Left lobe of liver (tissue), 2 donors: ENCODE results near the gene SH3TC1. TPM values are rescaled to one million over a fixed set of nuclear protein-coding genes. Genes with fewer than 3 reads are reported as not detected.

ENCODE experiments used
- ATAC-seq: fragments of 200-7000 bp; cut with Tn5 transposase; one replicate; pipeline ENCODE4 v1.9.1; 2020; ENCODE audit warnings: mild to moderate bottlenecking, moderate library complexity
- DNase-seq: peaks from one replicate; pipeline ENCODE4 v3.0.0-alpha.2; 2020; ENCODE audit warnings: low spot score
- total RNA-seq: library from RNA; stranded (reverse); gene quantifications from one replicate; pipeline ENCODE4 v1.2.1, GENCODE V29; 2021
- donor health status: DM: no; HTN: no; CAD: no; lungs with moderate emphysema.
- donor health status: DM: no; HTN: yes; CAD: no.

SH3TC1 gene
- total RNA-seq, 1 donor from 2014 or later: 33.3 TPM

DNA sequence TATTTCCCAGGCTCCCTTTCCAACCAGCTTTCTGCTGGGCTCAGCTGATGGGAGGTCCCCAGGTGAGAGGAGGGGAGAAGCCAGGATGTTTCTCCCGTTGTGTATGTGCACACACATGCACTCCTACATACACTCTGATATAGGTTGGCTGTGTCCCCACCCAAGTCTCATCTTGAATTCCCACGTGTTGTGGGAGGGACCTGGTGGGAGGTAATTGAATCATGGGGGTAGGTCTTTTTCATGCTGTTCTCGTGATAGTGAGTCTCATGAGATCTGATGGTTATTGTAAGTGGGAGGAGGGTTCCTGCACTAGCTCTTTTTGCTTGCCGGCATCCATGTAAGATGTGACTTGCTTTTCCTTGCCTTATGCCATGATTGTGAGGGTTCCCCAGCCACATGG, 58.8 kb downstream of the SH3TC1 start:
- no peak for DNase-seq
- no peak for ATAC-seq

- ATAC-seq (no peak), DNase-seq (no peak)
Observed at GRCh38 chr4:8258552-8259212, 59.6 kb downstream of the SH3TC1 start.

DNA sequence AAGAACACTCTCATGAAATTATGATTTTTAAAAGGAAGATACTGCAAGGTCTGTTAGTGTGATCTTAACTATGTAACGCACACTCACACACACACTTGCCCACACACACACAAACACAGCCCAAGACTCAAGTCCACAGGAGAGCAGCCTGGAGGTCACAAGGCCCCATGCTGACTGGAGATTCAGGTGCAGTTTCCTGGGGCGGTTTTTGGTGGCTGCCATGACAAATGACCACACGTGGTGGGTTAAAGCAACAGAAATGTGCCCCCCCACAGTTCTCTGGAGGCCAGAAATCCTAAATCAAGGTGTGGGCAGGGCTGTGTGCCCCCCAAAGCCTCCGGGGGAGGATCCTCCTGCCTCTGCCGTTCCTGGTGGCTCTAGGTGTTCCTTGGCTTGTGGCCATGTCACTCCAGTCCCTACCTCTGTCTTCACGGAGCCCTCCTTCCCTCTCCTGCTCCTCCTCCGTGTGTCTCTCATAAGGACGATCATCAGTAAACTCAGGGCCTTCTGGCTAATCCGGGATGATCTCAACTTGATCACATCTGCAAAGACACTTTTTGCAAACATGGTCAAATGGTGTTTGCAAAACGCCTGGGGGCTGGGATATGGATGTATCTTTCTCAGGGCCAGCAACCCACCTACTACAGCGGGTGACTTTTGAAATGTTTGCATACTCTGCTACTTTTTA, 60.8 kb downstream of the SH3TC1 start:
- no peak for ATAC-seq
- no peak for DNase-seq

GRCh38 chr4:8260656-8261111, 61.6 kb downstream of the SH3TC1 start:
- DNase-seq: no peak

GRCh38 chr4:8261851-8262535, 62.9 kb downstream of the SH3TC1 start:
- DNase-seq (no peak), ATAC-seq (no peak)

More at GRCh38 chr4:8260656-8261111, 61.6 kb downstream of the SH3TC1 start:
- no peak for ATAC-seq

GRCh38 chr4:8262637-8263322, 63.7 kb downstream of the SH3TC1 start:
- ATAC-seq: peak; percentile 69
- DNase-seq: peak; percentile 59

GRCh38 chr4:8263397-8263796, 64.3 kb downstream of the SH3TC1 start:
- no peak for DNase-seq
- ATAC-seq: no peak

DNA sequence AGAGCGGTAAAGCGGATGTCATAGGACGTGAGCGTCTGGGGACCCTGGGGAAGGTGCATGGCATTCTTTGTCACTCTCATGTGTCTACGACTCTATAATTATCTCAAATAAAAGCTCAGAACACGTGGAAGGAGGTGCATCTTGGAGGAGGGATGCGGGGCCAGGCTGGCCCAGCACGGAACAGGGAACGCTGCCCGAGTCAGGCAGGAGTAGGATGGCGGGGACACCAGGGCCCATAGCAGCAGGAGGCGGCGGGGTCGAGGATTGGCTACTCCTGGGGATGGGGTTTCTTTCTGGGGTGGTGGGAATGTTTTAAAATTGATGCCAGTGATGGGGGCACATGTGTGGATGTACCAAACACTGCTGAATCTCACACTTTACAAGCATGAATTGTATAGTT, 65.0 kb downstream of the SH3TC1 start:
- ATAC-seq (no peak), DNase-seq (no peak)

GRCh38 chr4:8265171-8265929, 66.3 kb downstream of the SH3TC1 start:
- DNase-seq (no peak), ATAC-seq (no peak)

- DNase-seq (no peak), ATAC-seq (no peak)
Observed at GRCh38 chr4:8266088-8266487, 67.0 kb downstream of the SH3TC1 start.

GRCh38 chr4:8266508-8266907, 67.4 kb downstream of the SH3TC1 start:
- DNase-seq (no peak), ATAC-seq (no peak)

DNA sequence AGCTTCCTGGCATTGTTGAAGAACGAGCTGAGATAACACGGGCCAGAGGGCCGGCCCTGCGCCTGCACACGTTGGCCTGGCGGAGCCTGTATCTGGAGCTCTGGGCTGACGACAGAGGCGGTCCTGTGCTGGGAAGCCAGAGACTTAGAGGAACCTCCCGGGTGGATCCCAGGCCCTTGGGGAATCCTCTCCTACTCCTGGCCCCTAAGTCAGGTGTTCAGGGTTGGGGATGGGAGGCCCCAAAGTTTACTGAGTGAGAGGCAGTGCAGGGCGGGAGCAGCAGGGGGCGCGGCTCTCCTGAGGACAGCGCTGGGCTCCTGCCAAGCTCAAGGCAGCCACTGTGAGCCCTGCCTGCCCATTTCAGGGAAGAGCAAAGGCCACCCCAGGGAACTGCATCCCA, 68.0 kb downstream of the SH3TC1 start:
- ATAC-seq (peak; percentile 75), DNase-seq (peak; percentile 75)

DNA sequence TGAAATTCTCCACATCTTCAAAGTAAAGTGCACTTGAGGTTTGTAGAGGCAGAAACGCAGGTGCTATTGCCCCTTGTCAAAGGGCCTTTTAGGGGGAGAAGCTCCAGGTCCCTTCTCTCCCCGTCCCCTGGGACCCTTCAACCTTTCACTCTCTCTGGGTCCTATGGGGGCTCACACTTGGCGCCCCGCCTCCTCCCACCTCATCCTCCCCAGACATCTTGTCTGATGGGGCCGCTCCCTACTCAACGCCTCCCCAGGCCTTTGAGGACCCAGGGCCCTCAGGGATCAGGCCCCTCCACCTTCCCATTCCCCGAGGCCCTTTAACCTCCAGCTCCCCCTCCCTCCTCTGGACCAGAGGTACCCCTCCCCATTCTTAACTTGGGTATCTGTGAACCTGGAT, 69.1 kb downstream of the SH3TC1 start:
- DNase-seq (no peak), ATAC-seq (no peak)

DNA sequence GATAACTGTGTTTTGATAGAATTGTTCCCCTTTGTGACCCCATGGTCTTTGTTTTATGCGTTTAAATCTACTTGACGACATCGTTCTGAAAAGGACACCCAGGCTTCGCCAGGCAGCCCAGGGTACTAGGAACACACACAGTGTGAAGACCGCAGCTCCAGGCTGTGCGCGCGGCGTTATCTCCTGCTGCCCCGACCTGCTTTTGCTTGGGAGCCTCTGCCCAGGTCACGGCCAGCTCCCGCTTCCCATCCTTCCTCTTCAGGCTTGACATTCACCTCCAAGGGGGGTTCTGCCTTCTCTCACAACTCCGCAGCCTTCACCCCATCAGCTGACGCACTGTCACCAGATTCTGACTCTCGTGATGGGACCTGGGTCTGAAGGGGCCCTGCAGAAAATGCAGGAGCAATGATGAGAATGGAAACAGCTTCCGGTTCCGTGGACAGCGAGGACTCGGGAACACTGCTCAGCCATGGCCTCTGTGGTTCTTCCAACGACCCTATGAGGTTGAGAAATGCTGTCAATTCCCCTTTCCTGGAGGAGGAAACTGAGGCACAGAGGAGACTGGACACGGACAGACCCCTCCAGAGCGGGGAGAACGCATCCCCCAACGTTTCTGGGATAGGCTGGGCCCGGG, 69.9 kb downstream of the SH3TC1 start:
- ATAC-seq (no peak), DNase-seq (no peak)

GRCh38 chr4:8269535-8270417, 70.7 kb downstream of the SH3TC1 start, which contains the start of gene HTRA3:
Gene HTRA3, plus strand, starts transcription at chr4:8269754. Its CDS starts 215 bp downstream, at chr4:8269969.
- ATAC-seq: peak; percentile 49
- no peak for DNase-seq

DNA sequence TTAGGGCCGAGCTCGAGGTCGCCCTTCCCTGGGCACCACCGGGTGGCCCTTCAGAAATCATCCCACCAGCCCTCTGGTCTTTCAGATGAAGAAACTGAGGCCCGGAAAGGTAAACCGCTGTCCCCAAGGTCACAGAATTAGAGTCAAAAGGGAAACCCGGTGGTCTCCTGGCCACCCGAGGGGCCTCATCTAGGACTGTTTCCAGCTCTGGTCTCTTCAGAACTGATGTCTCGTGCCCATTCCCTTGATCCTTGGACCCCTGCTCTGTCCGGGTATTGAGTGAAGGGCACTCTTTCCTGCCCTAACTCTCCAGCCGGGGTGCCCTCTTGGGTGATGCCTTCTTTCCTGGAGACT, 71.3 kb downstream of the SH3TC1 start:
- DNase-seq: no peak
- no peak for ATAC-seq

- DNase-seq (no peak), ATAC-seq (no peak)
Observed at GRCh38 chr4:8270912-8271815, 72.1 kb downstream of the SH3TC1 start.

- DNase-seq: no peak
- no peak for ATAC-seq
Observed at GRCh38 chr4:8271821-8272220, 72.7 kb downstream of the SH3TC1 start.
